Stimulated activated CD8-positive, alpha-beta memory T cell treated with anti-CD3 and anti-CD28 coated beads, Interleukin-7, amount 100 ng/mL, for 48 hours (primary cell): ENCODE results near the gene PACSIN1.

Source experiments
- DNase-seq, 2 donors: peaks; one replicate each; pipeline ENCODE4 v3.0.0-alpha.2; 2020; ENCODE audit warnings: low read depth in 1 of 2; ENCODE audit errors: extremely low read depth in 1 of 2

PACSIN1 gene

DNA sequence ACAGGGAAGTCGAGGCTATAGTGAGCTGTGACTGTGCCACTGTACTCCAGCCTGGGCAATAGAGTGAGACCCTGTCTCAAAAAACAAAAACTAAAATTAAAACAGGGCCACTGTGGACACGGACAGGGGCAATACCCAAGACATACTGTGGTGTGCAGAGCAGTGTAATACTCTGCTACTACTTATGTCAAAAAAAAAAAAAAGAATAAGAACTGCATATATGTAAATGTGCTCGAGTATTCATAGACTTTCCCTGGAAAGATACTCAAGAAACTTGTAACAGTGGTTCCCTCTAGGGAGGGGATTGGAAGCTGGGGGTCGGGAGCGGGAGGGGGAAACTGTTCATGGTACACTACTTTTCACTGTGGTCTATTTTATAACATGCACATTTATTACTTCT lies 74.3 kb downstream of the PACSIN1 start:
- no peak for DNase-seq

DNA sequence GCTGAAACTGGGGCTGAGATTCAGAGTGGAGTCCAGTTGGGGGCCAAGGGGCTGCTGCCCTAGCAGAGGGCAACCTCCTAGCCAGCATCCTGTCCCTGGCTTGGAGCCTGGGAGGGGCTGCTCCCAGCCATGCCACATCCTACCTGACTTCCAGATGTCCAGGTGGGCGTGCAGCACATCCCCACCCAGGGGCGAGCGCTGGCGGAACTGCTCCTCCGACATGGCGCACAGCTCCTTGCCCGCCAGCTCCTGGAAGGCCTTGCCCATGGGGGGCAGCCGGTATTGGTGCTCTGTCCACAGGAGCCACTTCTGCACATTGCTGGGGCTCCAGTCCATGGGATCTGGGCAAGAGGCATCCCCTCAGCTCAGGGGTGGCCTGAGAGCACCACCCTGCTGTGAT lies 75.0 kb downstream of the PACSIN1 start:
- DNase-seq: no peak

DNA sequence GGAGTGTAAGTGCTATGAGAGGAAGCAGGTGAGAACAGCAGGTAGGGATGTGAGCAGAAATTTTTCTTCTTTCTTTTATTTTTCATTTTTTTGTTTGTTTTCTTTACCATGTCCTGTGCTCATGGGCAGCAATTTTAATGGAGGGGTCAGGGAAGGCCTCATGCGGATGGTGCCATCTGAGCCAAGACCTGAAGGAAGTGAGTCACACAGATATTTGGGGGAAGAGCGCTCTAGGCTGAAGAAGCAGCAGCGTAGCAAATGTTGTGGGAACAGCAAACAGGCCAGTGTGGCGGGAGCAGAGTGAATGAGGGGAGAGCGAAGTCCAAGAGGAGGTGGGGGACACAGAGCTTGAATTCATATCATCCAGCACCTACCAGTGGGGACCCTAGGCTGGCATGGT lies 77.5 kb downstream of the PACSIN1 start:
- no peak for DNase-seq

DNA sequence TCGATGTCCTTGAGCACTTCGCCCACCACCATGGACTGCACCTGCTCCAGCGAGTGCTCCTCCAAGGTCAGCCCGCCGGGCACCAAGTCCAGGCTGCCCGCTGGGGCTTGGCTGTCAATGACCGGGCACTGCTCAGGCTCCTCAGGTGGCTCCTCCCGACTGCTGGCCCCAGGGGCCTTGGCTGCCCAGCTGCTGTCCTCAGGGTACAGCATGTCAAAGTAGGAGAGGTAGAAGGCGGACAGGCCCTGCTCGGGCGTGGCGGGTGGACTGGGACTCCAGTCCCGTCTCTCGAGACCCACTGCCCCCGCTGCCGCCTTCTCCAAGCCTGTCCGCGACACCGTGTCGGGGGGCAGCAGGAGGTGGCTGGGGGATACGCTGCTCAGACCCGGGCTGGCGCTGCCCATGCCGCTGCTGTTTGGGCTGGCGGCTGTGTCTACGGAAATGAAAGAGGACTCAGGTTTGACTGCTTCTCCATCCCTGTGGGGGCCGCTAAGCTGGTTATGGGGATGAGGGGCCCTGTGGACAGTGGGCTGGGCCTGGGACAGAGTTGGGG lies 78.3 kb downstream of the PACSIN1 start:
- DNase-seq: no peak

DNA sequence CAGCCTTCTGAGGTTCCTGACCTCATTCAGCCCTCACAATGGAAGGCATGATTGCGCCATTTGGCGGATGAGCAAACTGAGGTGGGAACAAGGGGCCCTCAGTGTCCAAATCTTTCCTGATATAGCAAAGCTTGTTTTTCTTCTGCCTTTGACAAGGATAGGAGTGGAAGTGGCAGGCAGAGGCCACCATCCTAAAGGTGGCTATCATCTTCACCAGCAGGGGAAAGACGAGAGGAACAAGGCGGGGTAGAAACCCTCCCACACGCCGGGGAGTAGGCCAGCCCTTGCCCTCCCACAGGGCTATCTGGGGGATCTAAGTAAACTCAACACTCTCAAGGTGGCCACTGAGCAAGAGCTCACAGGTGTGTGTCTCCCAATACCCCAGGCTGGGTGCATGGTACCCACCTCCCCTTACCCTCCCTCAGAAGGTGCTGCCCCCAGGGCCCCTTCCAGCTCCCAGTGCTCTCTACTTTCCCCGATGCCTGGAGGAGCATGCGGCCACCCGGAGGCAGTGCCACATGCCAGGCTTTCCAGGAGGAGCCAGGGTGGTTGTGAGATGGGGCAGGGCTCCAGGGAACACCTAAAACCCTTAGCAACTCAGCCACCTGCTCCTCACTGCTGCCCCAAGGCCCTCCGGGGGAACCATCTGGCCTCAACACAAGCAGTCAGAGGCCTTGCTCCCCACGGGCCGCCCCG lies 79.0 kb downstream of the PACSIN1 start:
- DNase-seq: no peak

DNA sequence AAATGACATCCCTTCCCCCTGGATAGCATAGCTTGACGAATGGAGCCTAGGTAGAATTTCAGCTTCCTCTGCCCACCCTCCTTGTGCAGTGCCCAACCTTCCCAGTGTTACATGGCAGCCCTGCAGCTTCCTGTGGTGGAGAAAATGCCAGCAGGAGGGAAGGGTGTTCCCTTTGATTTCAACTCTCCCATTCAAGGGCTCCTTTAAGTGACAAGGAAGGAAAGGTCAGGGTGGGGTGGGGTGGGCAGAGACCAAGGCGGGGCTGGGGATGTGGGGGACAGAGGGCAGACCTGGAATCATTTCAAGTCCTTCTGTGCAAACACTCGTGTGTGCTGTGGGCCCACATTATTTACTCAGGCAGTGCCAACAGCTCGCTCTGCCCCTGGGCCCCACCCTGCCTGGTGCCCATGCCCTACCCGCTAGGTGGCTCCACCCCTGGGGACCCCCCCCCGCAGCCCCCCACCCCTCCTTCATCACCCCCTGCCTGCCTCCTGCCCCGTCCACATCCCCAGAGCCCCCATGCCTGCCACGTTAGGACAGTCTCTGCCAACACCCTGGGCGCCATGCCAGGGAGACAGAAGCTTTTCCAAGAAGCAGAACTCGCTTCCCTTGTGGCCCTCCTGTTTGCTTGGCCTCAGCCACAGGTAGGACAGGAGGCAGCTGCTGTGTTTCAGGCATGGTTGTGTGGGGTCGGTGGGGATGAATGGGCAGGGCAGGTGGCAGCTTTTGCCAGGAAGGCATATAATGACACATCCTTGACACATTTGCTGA lies 80.9 kb downstream of the PACSIN1 start:
- DNase-seq: no peak

DNA sequence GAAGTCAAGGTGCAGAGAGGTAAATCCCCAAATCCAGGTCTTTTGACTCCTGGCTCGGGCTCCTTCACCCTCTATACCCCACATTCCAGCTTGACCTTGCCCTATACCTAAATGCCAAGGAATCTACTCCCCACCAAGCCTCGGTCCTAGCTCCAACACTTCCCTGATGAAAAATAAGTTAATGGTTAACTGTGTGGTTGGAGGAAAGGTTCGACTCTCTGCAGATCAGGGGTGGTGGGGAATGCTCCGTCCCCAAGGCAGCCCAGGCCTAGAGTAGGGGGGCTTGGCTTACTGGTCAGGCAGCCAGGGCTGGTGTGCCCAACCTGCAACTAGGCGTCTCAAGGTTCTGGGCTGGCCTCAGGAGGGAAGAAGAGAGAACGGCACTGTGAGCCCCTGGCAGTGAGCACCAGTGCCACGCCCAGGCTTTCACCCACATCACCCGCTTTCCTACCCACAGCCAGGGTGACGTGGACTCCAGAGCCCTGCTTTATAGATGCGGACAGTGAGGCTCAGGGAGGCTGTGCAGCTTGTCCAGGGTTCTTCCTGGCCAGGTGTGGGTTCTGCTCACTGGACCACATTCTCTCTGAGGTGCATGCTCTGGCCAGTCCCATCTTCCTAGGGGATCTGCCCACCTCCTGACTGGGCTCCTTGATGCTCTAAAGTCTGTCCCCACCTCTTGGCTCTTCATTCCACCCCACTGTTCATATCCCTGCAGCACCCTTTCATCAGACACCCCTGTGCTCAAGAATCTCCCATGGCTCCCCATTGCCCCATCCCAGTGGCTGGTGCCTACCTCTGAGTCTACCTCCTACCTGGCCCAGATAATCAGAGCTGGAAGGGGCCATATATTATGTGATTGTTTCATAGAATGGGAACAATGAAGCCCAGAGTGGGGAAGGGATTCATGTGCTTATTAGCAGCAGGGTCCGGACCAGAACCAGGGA lies 82.1 kb downstream of the PACSIN1 start:
- DNase-seq: no peak

DNA sequence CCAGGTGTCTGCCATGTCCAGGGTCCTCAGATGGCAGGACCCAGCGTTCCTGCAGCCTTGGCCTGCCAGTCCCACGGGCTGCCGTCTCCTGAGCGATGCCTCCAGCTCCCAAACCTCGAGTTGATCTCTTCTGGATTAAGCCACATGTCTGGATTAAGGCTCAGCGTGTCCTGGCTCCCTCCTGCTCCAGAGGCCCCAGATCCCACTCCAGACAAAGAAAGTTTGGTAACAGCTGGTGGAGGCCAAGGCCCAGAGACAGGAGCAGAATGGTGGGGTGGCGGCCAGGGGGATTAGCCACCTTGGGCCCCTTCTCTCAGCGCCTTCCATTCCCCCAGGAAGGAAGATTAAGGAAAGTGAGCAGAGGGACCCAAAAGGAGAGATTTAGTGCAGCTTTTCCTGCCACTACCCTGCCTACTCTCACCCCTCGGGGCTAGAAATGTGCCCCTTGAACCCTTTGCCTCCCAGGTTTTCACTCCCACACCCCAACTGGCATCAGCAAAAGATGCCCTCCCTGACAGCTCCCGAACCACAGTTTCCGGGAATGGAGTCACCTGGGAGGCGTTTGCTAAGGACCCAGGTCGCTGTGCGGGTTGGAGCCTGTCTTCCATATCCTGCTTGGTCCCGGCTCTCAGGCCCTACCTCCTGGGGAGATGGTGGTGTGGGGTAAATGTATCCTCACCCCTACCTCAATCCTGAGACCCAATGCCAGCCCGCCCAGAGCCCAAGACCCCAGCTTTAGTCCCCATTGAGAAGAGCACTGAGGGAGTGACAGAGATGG lies 83.3 kb downstream of the PACSIN1 start:
- no peak for DNase-seq

DNA sequence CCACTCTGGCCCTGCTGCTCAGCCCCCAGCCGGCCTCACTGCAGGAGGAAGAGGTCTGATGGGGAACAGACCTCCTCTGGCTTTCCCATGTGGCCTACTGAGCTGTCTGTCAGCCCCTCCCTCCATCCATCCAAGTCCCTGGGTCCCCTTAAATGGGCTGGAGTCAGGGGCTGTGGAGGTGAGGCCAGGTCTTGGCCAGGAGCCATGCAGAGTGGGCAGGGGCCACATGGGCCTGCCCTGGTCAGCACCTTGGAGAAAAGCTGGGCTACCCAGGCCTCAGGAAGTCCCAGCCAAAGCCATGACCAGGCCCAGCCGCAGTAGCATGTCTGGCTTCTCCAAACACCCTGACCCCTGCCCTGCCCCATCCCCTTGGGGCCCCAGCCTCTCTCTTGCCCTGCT lies 83.9 kb downstream of the PACSIN1 start:
- DNase-seq: no peak

DNA sequence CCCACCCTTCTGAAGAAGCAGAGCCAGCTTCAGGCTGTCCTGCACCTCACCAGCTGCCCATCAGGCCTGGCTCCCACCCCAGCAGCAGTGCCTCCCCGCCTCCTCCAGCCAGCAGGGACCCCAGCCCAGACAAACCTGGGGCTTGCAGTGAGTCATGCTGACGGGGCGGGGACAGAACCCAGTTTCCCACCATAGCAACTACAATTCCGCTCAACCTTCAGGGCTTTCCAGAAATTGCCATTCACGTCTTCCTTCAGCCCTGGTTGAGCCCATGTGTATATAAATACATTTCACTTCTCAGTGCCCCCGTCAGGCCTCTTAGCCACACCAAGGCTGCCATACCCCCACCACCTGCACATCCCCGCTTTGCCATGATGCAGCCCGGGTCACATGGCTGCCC lies 85.8 kb downstream of the PACSIN1 start:
- no peak for DNase-seq

DNA sequence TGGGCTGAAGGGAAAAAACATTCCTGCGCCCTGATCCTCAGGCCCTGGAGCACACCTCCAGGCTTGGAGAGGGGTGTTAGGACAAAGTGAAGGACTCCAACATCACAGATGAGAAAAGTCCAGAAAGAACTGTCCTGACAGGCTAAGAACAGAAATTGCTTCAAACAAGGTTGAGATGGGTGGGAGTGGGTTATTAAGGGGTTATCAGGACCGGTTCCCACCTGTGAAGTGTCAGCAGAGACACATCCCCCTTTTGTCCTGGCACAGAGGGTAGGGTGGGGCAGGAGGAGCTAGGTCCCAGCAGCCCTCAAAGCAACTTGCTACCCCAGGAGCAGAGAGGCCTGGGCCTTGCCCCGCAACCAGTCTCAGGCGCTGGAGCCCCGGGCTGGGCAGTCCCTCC lies 86.7 kb downstream of the PACSIN1 start:
- no peak for DNase-seq

DNA sequence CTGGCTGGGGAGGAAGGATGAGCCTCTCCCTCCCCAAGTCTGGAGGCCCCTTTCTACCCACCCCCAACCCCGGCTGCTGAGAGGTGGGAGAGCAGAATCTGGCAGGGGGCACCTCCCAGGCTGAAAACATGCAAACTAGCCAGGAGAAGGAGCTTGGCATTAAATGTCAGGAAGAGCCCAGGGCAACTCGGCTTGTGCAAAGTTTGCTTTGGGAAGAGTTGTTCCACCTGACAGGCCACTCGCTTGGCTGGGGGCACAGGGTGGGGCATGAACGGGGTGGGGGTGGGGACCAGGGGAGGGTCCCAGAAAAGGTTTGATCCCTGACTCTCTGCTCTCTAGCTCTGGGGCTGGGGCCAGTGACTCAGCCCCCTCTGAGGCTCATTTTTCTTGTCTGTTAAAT lies 87.3 kb downstream of the PACSIN1 start:
- DNase-seq: no peak

DNA sequence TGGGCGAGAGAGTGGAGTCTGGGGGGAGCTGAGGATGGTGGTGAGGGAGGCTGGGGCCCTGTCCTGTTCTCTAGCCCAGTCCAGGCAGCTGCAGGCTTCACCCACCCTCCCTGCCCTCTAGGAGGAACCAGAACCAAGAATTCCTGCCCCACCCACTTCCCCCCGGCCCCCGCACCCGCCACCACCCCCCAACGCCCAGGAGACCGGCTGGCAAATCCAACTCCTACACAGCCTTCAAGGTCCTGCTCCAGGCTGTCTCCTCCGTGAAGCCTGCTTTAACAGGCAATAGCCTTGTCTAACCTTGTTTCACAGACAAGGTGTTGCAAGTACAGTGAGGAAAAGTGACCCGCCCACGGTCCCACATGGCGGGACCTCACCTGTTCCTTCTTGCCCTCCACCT lies 87.9 kb downstream of the PACSIN1 start:
- DNase-seq: no peak

DNA sequence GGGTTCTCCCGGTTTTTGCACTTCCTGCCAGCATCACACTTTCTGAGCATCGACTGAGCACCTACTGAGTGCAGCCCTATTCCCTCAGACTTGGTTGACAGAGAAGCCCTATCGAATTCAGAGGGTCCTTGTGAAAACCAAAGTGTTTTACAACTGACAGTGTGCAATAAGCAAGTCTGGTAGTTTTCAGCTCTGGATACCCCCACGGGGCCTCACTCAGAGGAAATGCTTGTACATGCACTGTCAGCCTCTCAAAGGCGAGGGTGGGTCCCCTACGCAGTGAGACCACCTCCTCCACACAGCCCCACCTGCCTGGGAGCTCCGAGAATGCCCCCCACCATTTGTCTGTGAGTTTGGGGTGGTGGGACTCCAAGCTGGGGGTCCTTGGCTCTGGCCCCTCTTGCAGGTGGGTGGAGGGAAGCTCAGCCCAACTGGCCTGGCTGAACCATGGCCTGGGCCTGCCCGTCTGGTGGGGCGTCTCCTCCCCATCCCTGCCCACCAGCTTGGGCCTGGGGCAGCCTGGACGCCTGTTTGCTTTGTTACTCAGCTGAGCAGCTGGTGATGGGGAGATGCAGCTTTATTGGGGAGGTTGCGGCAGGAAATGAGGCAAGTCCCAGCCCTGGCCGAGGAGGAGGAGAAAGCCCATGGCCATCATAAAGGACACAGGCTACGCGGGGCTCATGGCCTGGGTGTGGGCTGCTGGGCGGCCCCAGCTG lies 88.6 kb downstream of the PACSIN1 start:
- DNase-seq: no peak

DNA sequence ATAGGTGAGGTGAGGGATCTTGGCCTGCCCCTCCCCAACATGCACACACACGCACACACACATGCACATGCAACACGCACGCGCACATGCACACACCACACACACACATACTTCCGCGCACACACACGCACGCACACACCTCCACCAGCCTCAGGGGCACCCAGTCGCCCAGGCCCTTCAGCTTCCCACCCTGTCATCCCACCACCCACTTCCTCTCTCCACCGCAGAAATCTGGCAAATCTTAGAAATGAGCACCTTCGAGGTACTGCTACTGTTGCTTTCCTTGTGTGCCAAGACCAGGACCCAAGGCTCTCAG lies 89.1 kb downstream of the PACSIN1 start:
- DNase-seq: no peak

DNA sequence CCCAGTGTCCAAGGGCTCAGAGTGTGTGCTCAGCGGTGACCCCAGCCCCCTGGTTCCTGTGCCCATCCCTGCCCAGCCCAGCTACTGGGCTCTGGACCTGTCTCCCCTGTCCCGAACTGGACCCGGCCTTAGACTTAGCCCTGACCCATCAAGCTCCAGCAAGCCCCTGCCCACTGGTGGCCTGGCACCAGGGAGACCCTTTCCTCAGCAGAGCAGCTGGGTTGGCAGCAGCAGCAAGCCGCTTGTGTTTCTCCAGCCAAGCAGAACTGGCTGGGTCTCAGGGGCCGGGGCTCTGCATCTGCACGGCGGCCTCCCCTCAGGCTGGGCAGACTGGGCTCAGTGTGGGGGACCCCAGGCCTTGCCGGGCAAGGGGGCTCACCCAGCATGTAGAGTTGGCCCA lies 89.5 kb downstream of the PACSIN1 start:
- no peak for DNase-seq

DNA sequence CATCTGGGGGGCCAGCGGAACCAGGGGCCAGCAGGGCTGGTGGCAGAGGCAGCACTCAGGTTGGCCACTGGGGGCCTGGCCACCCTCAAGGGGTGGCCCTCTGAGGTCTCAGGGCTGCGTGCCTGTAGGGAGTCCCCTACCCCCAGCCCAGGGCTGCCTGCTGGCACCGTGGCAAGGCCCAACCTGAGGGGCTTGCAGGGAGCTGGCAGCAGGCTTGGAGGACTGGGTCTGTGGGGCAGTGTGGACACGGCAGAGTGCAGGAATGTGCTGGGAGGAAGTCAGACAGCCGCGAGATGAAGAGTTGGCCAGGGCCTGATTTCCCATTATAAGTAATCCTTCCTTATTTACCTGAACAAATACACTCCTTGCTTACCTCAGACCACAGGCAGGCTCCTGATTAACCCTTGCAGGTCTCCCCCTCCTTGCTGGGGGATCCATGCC lies 90.2 kb downstream of the PACSIN1 start, which contains the start of gene SPDEF:
TSS of gene SPDEF (minus strand) at position 299 of the 441 bp plus-strand sequence. CDS start 11,874 bp downstream, outside the sequence.
- no peak for DNase-seq

DNA sequence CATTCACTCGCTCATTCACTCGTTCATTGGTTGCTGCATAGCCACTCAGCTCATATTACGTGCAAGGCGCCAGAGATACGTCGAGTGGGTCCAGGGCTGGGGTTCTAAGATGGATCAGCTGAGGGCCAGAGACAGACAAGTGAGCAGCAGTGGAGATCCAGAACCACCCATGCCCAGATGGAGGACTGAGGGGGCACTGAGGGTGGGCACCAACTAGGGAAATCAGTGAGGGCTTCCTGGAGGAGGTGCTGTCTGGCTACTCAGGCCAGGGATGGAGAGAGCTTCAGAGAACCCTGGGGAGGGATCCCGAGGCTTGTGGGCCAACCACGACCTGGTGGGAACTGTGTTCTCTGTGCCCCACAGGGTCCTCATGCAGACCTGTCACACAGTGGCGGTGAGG lies 90.6 kb downstream of the PACSIN1 start:
- no peak for DNase-seq

DNA sequence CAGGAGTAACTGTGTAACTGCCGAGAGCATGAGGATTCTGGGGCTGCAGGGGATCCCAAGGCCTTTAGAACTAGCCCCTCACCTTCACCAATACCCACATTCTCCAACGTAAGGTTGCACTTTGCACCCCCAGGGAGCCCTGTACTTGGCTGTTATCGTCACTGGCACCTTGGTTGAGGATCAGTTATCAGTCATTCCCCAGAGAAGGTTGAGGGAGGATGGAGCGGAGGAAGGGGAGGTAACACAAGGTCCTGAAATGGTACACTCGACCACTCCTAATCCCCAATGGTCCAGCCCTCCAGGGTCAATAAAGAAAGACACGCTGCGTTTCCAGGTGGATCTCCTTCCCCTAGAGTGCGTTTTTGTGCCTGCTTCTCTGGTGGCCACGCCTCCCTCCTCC lies 91.4 kb downstream of the PACSIN1 start:
- DNase-seq: no peak
